ENCODE measurements around the gene SLBP.
A peak's percentile ranks its signal among the peaks of the same experiment; 100 is the strongest.

Gene SLBP

DNA sequence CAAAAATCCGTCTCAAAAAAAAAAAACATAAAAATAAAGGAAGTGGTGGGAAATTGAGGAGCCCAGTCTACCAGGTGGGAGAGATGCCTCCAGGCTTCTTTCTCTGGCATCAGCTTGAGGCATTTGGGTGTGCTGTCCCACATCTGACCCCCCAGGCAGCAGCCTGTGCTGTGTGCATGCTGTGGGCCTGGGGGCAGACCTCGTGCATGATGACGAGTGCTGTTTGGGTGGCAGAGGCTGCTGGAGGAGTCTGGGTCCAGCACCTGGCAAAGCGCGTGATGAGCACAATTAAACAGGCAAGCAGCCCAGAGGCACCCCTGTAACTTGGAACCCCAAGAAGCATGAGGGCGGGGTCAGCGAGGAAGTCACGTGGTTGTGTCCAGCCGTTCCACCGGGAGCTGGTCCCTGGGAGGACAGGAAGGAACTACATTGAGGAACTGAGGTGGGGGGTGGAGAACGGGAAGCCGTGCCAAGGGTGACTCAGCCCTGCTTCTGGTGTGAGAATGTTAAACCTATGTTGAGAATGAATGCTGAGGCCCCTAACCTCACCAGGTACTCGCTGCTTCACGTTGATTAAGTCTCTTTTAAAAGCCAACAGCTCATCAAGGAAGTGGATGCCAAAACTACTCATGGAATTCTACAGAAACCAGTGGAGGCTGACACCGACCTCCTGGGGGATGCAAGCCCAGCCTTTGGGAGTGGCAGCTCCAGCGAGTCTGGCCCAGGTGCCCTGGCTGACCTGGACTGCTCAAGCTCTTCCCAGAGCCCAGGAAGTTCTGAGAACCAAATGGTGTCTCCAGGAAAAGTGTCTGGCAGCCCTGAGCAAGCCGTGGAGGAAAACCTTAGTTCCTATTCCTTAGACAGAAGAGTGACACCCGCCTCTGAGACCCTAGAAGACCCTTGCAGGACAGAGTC is 15.3 kb upstream of the SLBP start:
- peak overlapping the region; percentile 34 to 70 (median 60); a peak in 19 of 22 replicates for H3K9ac ChIP-seq
- H4K20me1 ChIP-seq, result peaks cover 0 to 97% (median 78%) of the 10 kb centered on the region in 11 experiments; a peak in 18 of 22 replicates
- peaks cover 57 to 89% (median 71%) of the 10 kb centered on the region in 10 experiments for H3K4me1 ChIP-seq
- H3K4me2 ChIP-seq, result peak overlapping the region; percentile 58 to 100 (median 90)
- no peaks in the 10 kb centered on the region for H3K9me3 ChIP-seq (replicated peaks in 1 of 11)
- no peaks in the 10 kb centered on the region for H3K27me3 ChIP-seq
- no peak for TF ChIP-seq Cebpa-rat (IDR thresholded peaks at IDR 0.05)
- peak overlapping the region in 10 of 11 experiments; percentile 45 to 76 (median 63); a peak in 21 of 22 replicates for H3K27ac ChIP-seq
- peak overlapping the region in 8 of 10 experiments; percentile 14 to 61 (median 37); a peak in 13 of 20 replicates for H3K4me3 ChIP-seq
- H3K36me3 ChIP-seq, result peaks cover 15 to 92% (median 87%) of the 10 kb centered on the region in 11 experiments

GRCh38 chr4:1726146-1726934 is 14.2 kb upstream of the SLBP start:
- Histone ChIP-seq H3K9me3 (replicated peaks in 1 of 11) (no peaks in the 10 kb centered on the region), H3K27ac (peak overlapping the region; percentile 10 to 92 (median 65); a peak in 19 of 22 replicates), H3K27me3 (no peaks in the 10 kb centered on the region), H3K4me3 (peak overlapping the region in 3 of 10 experiments; percentile 36 to 61 (median 46); a peak in 5 of 20 replicates), H4K20me1 (peaks cover 0 to 94% (median 83%) of the 10 kb centered on the region in 11 experiments; a peak in 18 of 22 replicates), H3K4me1 (peaks cover 64 to 97% (median 78%) of the 10 kb centered on the region in 10 experiments), H3K4me2 (peak overlapping the region; percentile 58 to 100 (median 90)), H3K36me3 (peaks cover 6 to 82% (median 77%) of the 10 kb centered on the region in 11 experiments), H3K9ac (peak overlapping the region in 10 of 11 experiments; percentile 25 to 67 (median 60); a peak in 18 of 22 replicates)
- TF ChIP-seq Cebpa-rat (IDR thresholded peaks at IDR 0.05), result no peak

- Histone ChIP-seq H3K27me3 (no peaks in the 10 kb centered on the region), H3K4me2 (peak overlapping the region in 6 of 11 experiments; percentile 59 to 100 (median 96); a peak in 11 of 22 replicates), H3K36me3 (peaks cover 0 to 73% (median 69%) of the 10 kb centered on the region in 11 experiments; a peak in 19 of 22 replicates), H3K4me1 (peaks cover 64 to 89% (median 78%) of the 10 kb centered on the region in 10 experiments), H3K27ac (peak overlapping the region in 10 of 11 experiments; percentile 3 to 92 (median 44); a peak in 13 of 22 replicates), H3K9ac (peak overlapping the region in 9 of 11 experiments; percentile 15 to 64 (median 45); a peak in 16 of 22 replicates), H3K4me3 (no peak overlapping the region), H4K20me1 (peaks cover 0 to 86% (median 75%) of the 10 kb centered on the region in 11 experiments; a peak in 18 of 22 replicates), H3K9me3 (replicated peaks in 1 of 11) (no peaks in the 10 kb centered on the region)
- no peak for TF ChIP-seq Cebpa-rat (IDR thresholded peaks at IDR 0.05)
Measured at GRCh38 chr4:1725521-1725920, 13.4 kb upstream of the SLBP start.

GRCh38 chr4:1723131-1723801 is 11.1 kb upstream of the SLBP start:
- Histone ChIP-seq H3K27ac (peak overlapping the region; percentile 81 to 100 (median 91)), H3K9me3 (replicated peaks in 1 of 11) (no peaks in the 10 kb centered on the region), H4K20me1 (peaks cover 5 to 83% (median 69%) of the 10 kb centered on the region in 11 experiments; a peak in 20 of 22 replicates), H3K9ac (peak overlapping the region; percentile 78 to 100 (median 99)), H3K4me2 (peak overlapping the region; percentile 93 to 100 (median 98)), H3K27me3 (no peaks in the 10 kb centered on the region), H3K4me1 (peaks cover 70 to 87% (median 83%) of the 10 kb centered on the region in 10 experiments), H3K4me3 (peak overlapping the region; percentile 28 to 90 (median 85)), H3K36me3 (peaks cover 0 to 54% (median 48%) of the 10 kb centered on the region in 11 experiments; a peak in 20 of 22 replicates)
- no peak for TF ChIP-seq Cebpa-rat (IDR thresholded peaks at IDR 0.05)

DNA sequence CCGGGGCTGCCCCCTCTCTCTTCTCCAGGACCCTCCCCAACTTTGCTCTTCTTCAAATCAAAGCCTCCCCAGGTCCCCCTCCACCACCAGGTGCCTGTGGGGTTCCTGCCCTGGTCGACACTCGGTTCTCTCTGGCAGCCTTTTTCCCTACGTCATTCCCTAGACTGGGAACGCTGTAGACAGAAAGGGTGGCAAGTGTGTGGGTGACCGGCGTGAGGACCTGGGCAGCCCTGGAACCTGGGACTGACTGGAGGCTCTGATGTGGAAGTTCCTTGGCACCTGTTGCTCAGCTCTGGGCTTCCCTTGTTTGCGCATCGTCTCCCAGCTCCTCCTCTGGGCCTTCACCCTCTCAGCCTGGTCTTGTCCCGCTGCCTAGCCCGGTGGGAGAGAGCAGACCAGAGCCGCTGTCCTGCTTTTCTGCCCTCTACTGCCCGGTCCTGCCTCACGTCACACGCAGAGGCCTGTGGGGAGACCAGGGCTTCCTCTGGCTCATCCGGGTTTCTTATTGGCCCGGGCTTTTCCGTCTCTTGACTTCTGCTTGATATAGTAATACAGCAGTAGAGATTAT is 10.5 kb upstream of the SLBP start:
- Histone ChIP-seq H3K4me1 (peaks cover 74 to 87% (median 83%) of the 10 kb centered on the region in 10 experiments), H3K27ac (peak overlapping the region; percentile 81 to 100 (median 91)), H3K9me3 (replicated peaks in 1 of 11) (no peaks in the 10 kb centered on the region), H3K4me2 (peak overlapping the region; percentile 93 to 100 (median 98)), H3K36me3 (peaks cover 5 to 54% (median 44%) of the 10 kb centered on the region in 11 experiments; a peak in 21 of 22 replicates), H3K9ac (peak overlapping the region; percentile 78 to 100 (median 99)), H3K4me3 (peak overlapping the region; percentile 66 to 90 (median 85)), H4K20me1 (peaks cover 12 to 83% (median 70%) of the 10 kb centered on the region in 11 experiments; a peak in 21 of 22 replicates), H3K27me3 (no peaks in the 10 kb centered on the region)
- no peak for TF ChIP-seq Cebpa-rat (IDR thresholded peaks at IDR 0.05)

- Histone ChIP-seq H3K27me3 (no peaks in the 10 kb centered on the region), H3K27ac (peak overlapping the region; percentile 81 to 100 (median 91)), H3K4me1 (peaks cover 74 to 87% (median 83%) of the 10 kb centered on the region in 10 experiments), H3K9me3 (replicated peaks in 1 of 11) (no peaks in the 10 kb centered on the region), H4K20me1 (peaks cover 19 to 83% (median 70%) of the 10 kb centered on the region in 11 experiments), H3K4me3 (peak overlapping the region; percentile 66 to 90 (median 85)), H3K36me3 (peaks cover 12 to 54% (median 46%) of the 10 kb centered on the region in 11 experiments; a peak in 21 of 22 replicates), H3K4me2 (peak overlapping the region; percentile 93 to 100 (median 98)), H3K9ac (peak overlapping the region; percentile 78 to 100 (median 99))
- TF ChIP-seq Cebpa-rat (IDR thresholded peaks at IDR 0.05), result no peak
Measured at GRCh38 chr4:1721666-1722550, 9.8 kb upstream of the SLBP start.
